SIG-M5 treated with dmso at 0.1 percent for 504 hours (cell line): ENCODE results near the gene RHOT2.

Source experiments
- DNase-seq: peaks from one replicate; lab custom pipeline; 2025; ENCODE audit not compliant: unreplicated experiment; lab: John Stamatoyannopoulos, UW

The RHOT2 gene

GRCh38 chr16:667780-668518 lies at the start of gene RHOT2:
RHOT2 (plus strand) TSS chr16:668132; CDS start chr16:668200, 68 bp downstream.
- DNase-seq = peak; percentile 79

DNA sequence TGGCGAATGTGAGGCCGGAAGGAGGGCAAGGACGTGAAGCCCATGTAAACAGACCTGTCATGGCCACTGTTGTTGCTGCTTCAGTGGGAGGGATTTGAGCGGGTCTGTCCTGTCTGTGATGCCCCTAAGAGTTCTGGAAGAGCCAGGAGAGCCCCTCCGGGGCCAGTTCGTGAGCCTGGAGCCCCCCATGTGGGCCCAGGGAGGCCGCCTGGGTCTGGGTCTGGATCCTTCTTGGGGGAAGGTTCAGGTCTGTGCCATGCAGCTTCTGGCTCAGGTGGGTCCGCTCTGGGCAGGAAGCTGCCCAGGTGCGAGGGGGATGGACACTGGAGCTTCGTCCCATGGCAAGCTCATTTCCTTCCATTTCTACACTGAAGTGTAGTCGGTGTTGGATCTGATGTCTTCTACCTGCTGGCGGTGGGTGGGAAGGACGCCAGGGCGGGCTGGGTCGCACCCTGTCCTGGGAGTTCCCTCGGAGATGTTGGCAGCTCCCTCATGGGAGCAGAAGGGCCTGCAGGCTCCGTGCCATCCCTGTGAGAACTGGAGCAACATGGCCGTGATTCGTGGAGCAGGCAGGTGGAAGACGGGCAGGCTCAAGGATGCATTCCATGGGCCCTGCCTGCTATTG lies 48.3 kb upstream of the RHOT2 start:
- DNase-seq = no peak

DNA sequence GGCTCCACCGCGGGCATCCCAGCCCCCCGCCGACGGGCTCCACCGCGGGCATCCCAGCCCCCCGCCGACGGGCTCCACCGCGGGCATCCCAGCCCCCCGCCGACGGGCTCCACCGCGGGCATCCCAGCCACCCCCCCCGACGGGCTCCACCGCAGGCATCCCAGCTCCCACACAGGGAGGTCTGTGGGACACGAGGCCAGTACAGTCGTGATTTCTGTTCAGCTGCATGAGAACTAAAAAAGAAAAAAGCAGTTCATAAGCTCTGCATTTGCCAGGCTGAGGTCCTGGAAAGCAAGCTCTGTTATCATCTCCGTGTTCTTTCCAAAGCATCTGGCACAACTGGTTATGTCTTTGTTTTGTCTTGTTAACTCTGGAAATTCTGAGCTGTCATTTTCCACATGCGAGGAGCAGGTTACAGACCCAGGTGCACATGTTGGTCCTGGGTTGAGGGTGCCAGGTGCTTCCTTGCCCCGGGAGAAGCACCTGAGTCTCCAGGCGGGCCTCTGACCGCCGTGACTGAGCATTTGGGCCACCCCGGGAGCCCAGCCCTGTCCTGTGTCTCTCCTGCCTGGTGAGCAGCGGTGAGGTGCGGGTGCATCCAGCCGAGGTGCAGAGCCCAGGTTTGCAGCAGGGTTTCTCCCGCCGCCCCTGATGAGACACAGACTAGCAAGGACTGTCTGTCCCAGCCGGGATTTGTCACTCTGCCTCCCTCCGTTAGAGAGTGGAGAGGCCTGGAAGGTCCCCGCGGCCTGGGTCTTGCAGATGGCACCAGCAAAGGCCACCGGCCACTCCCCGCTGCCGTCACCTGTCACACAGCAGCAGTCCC lies 47.0 kb upstream of the RHOT2 start:
- no peak for DNase-seq

DNA sequence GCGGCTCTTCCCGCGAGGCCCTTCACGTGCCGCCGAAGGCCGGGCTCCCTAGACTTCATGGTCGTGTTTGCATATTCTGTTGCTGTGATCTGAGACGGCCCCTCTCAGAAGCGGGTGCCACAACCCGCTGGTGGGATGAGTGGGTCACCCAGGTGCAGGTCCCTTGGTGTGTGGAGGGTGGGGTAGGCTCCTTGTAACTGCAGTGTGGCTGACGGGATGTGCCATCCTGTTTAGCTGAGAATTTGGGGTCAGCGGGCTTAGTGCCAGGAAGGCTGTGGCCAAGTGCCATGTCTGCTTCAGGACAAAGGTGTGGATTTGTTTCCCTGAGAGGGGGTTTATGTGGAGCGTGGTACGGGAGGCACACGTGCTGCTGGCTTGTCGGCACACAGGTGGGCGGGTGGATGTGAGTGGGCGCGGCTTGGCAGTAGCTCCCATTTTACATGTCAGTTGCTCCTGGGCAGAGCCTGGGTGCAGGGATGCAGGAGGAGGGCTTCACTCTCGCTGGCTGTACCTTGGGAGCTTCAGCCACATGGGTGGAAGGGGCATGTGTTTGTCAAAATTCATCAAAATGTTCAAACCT lies 46.3 kb upstream of the RHOT2 start:
- DNase-seq = no peak

DNA sequence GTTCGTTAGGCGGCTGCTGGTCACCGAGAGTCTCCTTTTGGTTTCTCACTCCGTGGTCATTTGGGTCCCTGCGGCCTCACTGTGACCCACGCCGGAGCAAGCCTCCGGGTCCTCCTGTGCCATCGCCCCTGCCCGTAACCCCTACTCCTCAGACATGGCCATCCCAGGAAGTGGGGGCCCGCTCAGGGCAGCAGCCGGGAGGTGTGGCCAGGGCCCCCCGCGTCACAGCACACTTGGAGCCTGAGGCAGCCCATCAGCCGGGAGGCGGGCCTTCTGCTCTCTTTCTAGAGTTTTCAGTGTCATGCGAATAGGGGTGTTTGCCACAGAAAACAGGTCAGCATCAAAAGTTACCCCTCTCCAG lies 45.0 kb upstream of the RHOT2 start:
- no peak for DNase-seq

- no peak for DNase-seq
Observed at GRCh38 chr16:624526-625070, 43.3 kb upstream of the RHOT2 start.

- DNase-seq = no peak
Observed at GRCh38 chr16:625117-625976, 42.6 kb upstream of the RHOT2 start.

DNA sequence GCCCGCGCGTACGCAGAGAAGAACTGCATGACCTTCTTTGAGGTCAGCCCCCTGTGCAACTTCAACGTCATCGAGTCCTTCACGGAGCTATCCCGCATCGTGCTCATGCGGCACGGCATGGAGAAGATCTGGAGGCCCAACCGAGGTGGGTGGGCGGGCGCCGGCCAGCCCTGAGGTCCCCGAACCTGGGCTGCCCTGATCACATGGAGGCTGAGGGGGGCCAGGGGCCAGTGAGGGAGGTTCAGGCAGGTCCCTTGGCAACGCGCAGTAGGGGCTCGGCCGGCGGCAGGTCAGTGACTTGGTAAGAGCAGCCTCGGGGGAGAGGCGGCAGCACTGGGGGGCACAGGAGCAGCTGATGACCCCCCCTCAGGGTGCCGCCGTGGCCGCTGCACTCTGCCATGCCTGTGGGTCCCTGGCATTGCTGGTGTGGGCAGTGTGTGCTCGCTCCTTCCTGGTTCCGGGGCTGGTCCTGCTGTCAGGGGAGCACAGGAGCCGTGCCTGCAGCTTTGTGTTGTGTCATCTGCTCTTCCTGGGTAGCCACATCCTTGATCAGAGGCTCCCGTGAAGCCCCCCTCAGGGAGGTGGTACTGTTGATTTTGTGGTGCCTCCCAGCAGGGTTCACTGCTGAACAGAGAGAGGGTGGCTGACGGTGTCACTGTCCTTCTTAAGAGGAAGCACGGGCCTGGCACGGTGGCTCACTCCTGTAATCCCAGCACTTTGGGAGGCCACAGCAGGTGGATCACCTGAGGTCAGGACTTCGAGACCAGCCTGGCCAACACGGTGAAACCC lies 41.8 kb upstream of the RHOT2 start:
- no peak for DNase-seq

DNA sequence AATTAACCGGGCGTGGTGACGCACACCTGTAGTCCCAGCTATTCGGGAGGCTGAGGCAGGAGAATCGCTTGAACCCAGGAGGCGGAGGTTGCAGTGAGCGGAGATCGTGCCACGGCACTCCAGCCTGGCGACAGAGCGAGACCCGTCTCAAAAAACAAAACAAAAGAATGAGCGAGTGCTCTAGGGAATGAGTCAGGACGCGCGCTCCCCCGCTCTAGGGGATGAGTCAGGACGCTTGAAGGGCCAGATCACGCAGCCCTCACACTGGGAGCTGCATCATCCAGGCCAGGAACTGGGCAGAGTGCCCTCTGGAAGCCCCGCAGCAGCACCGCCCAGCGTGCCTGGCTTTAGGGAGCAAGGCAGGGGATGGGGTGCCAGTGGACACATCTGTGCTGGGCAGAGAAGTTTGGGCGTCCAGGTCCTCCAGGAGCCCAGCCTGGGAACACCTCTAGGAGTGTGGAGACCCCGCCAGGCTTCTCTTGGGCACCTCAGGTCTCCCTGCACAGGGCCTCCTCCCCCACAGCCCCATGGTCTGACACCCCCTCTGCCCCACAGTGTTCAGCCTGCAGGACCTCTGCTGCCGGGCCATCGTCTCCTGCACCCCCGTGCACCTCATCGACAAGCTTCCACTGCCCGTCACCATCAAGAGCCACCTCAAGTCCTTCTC lies 41.0 kb upstream of the RHOT2 start:
- DNase-seq = no peak

DNA sequence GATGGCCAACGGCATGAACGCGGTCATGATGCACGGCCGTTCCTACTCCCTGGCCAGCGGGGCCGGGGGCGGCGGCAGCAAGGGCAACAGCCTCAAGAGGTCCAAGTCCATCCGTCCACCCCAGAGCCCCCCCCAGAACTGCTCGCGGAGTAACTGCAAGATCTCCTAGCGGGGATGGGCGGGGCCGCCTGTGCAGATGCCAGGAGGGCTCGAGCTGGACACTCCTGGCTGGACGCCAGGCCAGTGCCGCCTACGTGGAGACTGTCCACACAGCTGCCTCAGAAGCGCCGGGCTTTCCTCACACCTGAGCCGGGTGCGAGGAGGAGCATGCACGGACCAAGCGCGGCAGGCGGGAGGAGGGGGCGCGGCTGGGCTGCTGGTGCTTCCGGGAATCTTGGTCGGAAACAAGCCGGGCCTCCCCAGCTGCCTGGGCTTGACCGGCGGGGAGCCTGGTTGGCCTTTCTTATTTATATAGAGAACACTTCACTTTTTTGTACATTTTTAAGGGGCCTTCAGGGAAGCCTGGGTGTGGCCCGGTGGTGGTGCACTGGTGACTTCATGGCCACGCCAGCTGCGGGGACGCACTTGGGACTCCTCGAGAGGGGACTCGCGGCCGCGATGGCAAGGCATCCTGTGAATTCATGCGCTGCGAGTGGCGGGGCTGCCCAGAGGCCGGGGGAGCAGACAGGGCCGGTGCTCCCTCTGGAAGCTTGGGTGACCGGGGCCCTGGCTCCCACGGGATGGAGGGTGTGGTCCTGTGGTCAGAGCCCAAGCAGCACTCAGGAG lies 40.3 kb upstream of the RHOT2 start:
- DNase-seq = no peak

DNA sequence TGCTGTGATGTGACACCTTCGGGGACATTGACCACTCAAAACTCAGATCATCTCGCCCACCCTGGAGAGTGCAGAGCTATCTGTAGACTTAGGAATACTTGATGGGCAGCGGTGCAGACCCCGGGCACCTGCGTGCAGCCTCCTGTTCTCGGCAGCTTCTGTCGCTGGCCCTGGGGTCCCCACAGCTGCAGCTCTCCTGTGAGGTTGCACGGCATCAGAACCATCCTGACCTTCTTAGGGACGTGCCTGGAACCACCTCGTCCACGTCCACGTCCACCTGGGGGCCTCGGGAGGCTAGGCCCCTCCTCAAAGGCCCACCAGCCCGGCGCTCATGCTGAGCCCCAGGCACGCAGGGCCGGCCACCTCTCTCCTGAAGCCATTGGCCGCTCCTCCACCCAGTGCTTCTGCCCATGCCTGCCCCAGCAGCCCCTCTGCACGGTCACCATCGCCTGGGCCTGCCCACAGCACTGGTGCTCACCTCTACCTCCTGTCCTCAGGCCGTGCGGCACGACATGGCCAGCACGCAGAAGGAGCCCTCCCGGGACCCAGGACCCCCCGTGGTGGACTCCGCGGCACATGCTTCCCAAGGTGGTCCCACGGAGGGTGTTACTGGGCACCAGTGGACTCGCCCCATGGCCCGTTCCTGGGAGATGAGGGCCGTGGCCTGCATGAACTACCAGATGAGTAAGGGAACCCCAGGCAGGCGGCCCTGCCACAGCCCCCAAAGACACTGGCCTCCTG lies 39.4 kb upstream of the RHOT2 start:
- no peak for DNase-seq

GRCh38 chr16:629185-629832 lies 38.6 kb upstream of the RHOT2 start:
- no peak for DNase-seq

DNA sequence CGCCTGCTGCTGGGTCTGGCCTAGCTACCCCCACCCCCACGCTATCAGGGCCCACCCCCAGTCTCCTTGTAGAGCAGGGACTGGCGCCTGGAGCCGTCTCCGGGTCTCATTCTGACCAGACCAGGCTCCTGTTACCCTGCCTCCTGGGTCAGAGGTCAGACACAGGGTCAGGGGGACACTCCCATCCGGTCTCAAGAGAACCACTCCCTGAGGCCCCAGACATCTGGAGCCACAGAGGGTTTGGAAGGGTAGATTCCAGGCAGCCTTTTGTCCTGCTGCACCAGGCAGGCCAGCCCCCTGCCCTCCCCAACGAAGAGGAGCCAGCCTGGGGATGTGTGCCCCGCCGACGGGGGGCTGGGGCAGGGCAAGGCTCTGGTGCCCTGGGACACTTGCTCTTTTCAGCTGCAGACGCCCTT lies 38.1 kb upstream of the RHOT2 start:
- DNase-seq = no peak

DNA sequence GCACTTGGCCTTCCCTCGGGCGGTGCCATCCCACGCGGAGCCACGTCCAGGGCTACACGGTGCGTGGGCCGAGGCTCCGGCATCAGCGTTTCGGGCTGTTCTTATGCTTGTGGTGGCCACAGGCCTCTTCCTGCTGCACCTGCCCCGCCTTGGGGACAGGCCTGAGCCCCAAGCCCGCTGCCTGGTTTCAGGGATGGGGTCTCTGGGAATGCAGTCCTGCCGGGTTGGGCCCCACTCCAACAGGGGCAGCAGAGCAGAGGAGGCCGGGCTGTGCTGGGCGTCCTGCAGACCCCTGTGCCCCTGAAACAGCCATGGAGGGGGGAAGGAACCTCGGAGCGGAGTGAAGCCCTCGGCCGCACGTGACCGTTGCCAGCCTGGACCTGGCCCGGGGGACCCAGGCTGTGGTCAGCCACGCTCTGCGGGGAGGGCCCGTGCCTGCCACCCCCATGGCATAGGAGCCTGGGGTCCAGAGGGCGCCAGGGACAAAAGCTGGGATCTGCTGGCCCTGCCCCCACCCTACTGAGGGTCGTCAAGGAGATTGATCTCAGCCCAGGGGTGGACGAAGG lies 37.6 kb upstream of the RHOT2 start:
- no peak for DNase-seq

- DNase-seq = no peak
Observed at GRCh38 chr16:630815-631405, 37.0 kb upstream of the RHOT2 start, which contains the start of gene WFIKKN1. WFIKKN1 (plus strand) TSS chr16:630985; CDS start chr16:631254, 269 bp downstream.

- DNase-seq = no peak
Observed at GRCh38 chr16:631808-632358, 36.0 kb upstream of the RHOT2 start.
